IPS-18c (cell line): Measurements from ENCODE around the gene EPOP.

Experiments
- H3K4me3 ChIP-seq: 2 replicates; pipeline ENCODE4 v1.7.0; 2013; ENCODE audit warnings: low read depth, mild to moderate bottlenecking, low read length, moderate library complexity; ENCODE audit not compliant: insufficient read depth
- H3K9me3 ChIP-seq: one replicate; pipeline ENCODE4 v1.6.1; 2013; ENCODE audit warnings: mild to moderate bottlenecking, low read length, moderate library complexity; ENCODE audit not compliant: control insufficient read depth, insufficient read depth

Gene EPOP

GRCh38 chr17:38709104-38709820 is 34.5 kb upstream of the EPOP start:
- H3K9me3 ChIP-seq: no peaks in the 10 kb centered on the region
- no peak overlapping the region for H3K4me3 ChIP-seq

GRCh38 chr17:38707678-38708351 is 33.1 kb upstream of the EPOP start:
- Histone ChIP-seq H3K9me3 (peaks cover 3% of the 10 kb centered on the region), H3K4me3 (no peak overlapping the region; the same call in 1 of the 2 replicates)

GRCh38 chr17:38706505-38707216 is 31.9 kb upstream of the EPOP start:
- H3K4me3 ChIP-seq: peak overlapping the region; percentile 49
- peaks cover 3% of the 10 kb centered on the region for H3K9me3 ChIP-seq

GRCh38 chr17:38705803-38706504 is 31.2 kb upstream of the EPOP start:
- Histone ChIP-seq H3K9me3 (peaks cover 3% of the 10 kb centered on the region), H3K4me3 (peak overlapping the region; percentile 49)

- peaks cover 3% of the 10 kb centered on the region for H3K9me3 ChIP-seq
- H3K4me3 ChIP-seq: peak overlapping the region; percentile 49; the same call in 1 of the 2 replicates
Observed at GRCh38 chr17:38705523-38705802, 30.7 kb upstream of the EPOP start.

GRCh38 chr17:38704606-38705522 is 30.1 kb upstream of the EPOP start, which contains the start of gene MLLT6:
TSS of gene MLLT6 (plus strand) at chr17:38705273. CDS start at chr17:38705633, 360 bp downstream.
- H3K4me3 ChIP-seq: peak within 1 kb of the TSS; percentile 49
- peaks cover 3% of the 10 kb centered on the region for H3K9me3 ChIP-seq

GRCh38 chr17:38703742-38704605 is 29.2 kb upstream of the EPOP start:
- Histone ChIP-seq H3K4me3 (peak overlapping the region; percentile 48), H3K9me3 (peaks cover 3% of the 10 kb centered on the region)

- Histone ChIP-seq H3K4me3 (peak overlapping the region; percentile 48), H3K9me3 (peaks cover 3% of the 10 kb centered on the region)
Observed at GRCh38 chr17:38702916-38703741, 28.4 kb upstream of the EPOP start.

- Histone ChIP-seq H3K9me3 (peaks cover 3% of the 10 kb centered on the region), H3K4me3 (peak overlapping the region; percentile 56)
Observed at GRCh38 chr17:38702166-38702915, 27.6 kb upstream of the EPOP start.

- H3K4me3 ChIP-seq: peak overlapping the region; percentile 56
- peaks cover 3% of the 10 kb centered on the region for H3K9me3 ChIP-seq
Observed at GRCh38 chr17:38701504-38702165, 26.9 kb upstream of the EPOP start.

GRCh38 chr17:38698760-38699159 is 24.0 kb upstream of the EPOP start:
- Histone ChIP-seq H3K4me3 (no peak overlapping the region), H3K9me3 (peaks cover 3% of the 10 kb centered on the region)

- H3K9me3 ChIP-seq: no peaks in the 10 kb centered on the region
- H3K4me3 ChIP-seq: no peak overlapping the region
Observed at GRCh38 chr17:38697061-38697820, 22.5 kb upstream of the EPOP start.

- Histone ChIP-seq H3K4me3 (no peak overlapping the region), H3K9me3 (no peaks in the 10 kb centered on the region)
Observed at GRCh38 chr17:38693700-38694329, 19.1 kb upstream of the EPOP start.
